Loucy (cell line): ENCODE measurements around the gene TPCN2.

ENCODE experiments used
- H2AFZ ChIP-seq: fragments of 200-600 bp; sonication (generic); 2 replicates; pipeline ENCODE4 v1.6.0; 2016; ENCODE audit warnings: antibody characterized with exemption, mild to moderate bottlenecking, low read length, moderate library complexity
- H3F3A ChIP-seq: fragments of 200-600 bp; 2 replicates; pipeline ENCODE4 v1.6.0; 2016; ENCODE audit warnings: antibody characterized with exemption, low read depth, mild to moderate bottlenecking
- H3K27me3 ChIP-seq: fragments of 200-600 bp; sonication (generic); 2 replicates; pipeline ENCODE4 v1.6.1; 2014; ENCODE audit warnings: low read length, mild to moderate bottlenecking; ENCODE audit not compliant: insufficient read depth, poor library complexity, severe bottlenecking
- H3K36me3 ChIP-seq: fragments of 200-600 bp; sonication (generic); 2 replicates; pipeline ENCODE4 v1.6.1; 2016; ENCODE audit warnings: low read length; ENCODE audit not compliant: insufficient read depth
- H3K4me1 ChIP-seq: fragments of 200-600 bp; sonication (generic); 2 replicates; pipeline ENCODE4 v1.5.1; 2014; ENCODE audit warnings: low read length, mild to moderate bottlenecking; ENCODE audit not compliant: insufficient read depth, poor library complexity, severe bottlenecking
- H3K4me2 ChIP-seq: fragments of 200-600 bp; sonication (generic); 2 replicates; pipeline ENCODE4 v1.6.0; 2014; ENCODE audit warnings: antibody characterized with exemption, low read length, low read depth, mild to moderate bottlenecking; ENCODE audit not compliant: poor library complexity, severe bottlenecking
- H3K4me3 ChIP-seq: fragments of 200-600 bp; sonication (generic); 2 replicates; pipeline ENCODE4 v1.5.1; 2014; ENCODE audit warnings: low read length, mild to moderate bottlenecking, mixed read lengths; ENCODE audit not compliant: poor library complexity, severe bottlenecking
- H3K79me2 ChIP-seq: fragments of 200-600 bp; sonication (generic); 2 replicates; pipeline ENCODE4 v1.6.1; 2014; ENCODE audit warnings: low read length; ENCODE audit not compliant: insufficient read depth
- H3K9ac ChIP-seq: fragments of 200-600 bp; sonication (generic); 2 replicates; pipeline ENCODE4 v1.6.0; 2014; ENCODE audit warnings: mild to moderate bottlenecking, low read depth, low read length, moderate library complexity; ENCODE audit not compliant: poor library complexity, severe bottlenecking
- H3K9me2 ChIP-seq: fragments of 200-600 bp; sonication (generic); replicated peaks from 2 replicates; pipeline ENCODE4 v1.6.1; 2016; ENCODE audit warnings: low read depth, low read length, mixed read lengths
- H3K9me3 ChIP-seq: fragments of 200-600 bp; sonication (generic); 2 replicates; pipeline ENCODE4 v1.6.1; 2014; ENCODE audit warnings: mild to moderate bottlenecking, antibody characterized with exemption, low read length, low read depth; ENCODE audit not compliant: insufficient read depth
- H4K20me1 ChIP-seq: fragments of 200-600 bp; sonication (generic); 2 replicates; pipeline ENCODE4 v1.6.0; 2014; ENCODE audit warnings: antibody characterized with exemption, low read length, mild to moderate bottlenecking; ENCODE audit not compliant: insufficient read depth, poor library complexity, severe bottlenecking
- EZH2phosphoT487 ChIP-seq: fragments of 200-600 bp; IDR thresholded peaks from 2 replicates; pipeline ENCODE4 v1.6.1; 2018; ENCODE audit warnings: antibody characterized with exemption, mild to moderate bottlenecking, moderate library complexity, borderline replicate concordance
- TF ChIP-seq, protein P1 (sequence below): fragments of 200-600 bp; sonication (generic); conservative IDR thresholded peaks from 2 replicates; pipeline ENCODE4 v1.5.1; 2014; ENCODE audit warnings: mild to moderate bottlenecking, antibody characterized with exemption, low read length

TPCN2 gene

GRCh38 chr11:69084371-69084770 lies 35.6 kb downstream of the TPCN2 start:
- Histone ChIP-seq H3K9ac (no peak overlapping the region), H3F3A (no peaks in the 10 kb centered on the region), H2AFZ (no peak overlapping the region), H3K36me3 (peaks cover 33% of the 10 kb centered on the region; the same call in 1 of the 2 replicates), H3K4me3 (no peak overlapping the region), H4K20me1 (no peaks in the 10 kb centered on the region), H3K4me2 (no peak overlapping the region), H3K4me1 (no peaks in the 10 kb centered on the region), H3K9me3 (no peaks in the 10 kb centered on the region), H3K79me2 (no peaks in the 10 kb centered on the region), H3K27me3 (no peaks in the 10 kb centered on the region), H3K9me2 (no peaks in the 10 kb centered on the region)
- TF ChIP-seq, protein P1, sequence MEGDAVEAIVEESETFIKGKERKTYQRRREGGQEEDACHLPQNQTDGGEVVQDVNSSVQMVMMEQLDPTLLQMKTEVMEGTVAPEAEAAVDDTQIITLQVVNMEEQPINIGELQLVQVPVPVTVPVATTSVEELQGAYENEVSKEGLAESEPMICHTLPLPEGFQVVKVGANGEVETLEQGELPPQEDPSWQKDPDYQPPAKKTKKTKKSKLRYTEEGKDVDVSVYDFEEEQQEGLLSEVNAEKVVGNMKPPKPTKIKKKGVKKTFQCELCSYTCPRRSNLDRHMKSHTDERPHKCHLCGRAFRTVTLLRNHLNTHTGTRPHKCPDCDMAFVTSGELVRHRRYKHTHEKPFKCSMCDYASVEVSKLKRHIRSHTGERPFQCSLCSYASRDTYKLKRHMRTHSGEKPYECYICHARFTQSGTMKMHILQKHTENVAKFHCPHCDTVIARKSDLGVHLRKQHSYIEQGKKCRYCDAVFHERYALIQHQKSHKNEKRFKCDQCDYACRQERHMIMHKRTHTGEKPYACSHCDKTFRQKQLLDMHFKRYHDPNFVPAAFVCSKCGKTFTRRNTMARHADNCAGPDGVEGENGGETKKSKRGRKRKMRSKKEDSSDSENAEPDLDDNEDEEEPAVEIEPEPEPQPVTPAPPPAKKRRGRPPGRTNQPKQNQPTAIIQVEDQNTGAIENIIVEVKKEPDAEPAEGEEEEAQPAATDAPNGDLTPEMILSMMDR = no peak
- no peak for TF ChIP-seq EZH2phosphoT487

- H3K9me3 ChIP-seq = no peaks in the 10 kb centered on the region
These were observed 36.9 kb downstream of the TPCN2 start for GRCh38 chr11:69085490-69086095.

DNA sequence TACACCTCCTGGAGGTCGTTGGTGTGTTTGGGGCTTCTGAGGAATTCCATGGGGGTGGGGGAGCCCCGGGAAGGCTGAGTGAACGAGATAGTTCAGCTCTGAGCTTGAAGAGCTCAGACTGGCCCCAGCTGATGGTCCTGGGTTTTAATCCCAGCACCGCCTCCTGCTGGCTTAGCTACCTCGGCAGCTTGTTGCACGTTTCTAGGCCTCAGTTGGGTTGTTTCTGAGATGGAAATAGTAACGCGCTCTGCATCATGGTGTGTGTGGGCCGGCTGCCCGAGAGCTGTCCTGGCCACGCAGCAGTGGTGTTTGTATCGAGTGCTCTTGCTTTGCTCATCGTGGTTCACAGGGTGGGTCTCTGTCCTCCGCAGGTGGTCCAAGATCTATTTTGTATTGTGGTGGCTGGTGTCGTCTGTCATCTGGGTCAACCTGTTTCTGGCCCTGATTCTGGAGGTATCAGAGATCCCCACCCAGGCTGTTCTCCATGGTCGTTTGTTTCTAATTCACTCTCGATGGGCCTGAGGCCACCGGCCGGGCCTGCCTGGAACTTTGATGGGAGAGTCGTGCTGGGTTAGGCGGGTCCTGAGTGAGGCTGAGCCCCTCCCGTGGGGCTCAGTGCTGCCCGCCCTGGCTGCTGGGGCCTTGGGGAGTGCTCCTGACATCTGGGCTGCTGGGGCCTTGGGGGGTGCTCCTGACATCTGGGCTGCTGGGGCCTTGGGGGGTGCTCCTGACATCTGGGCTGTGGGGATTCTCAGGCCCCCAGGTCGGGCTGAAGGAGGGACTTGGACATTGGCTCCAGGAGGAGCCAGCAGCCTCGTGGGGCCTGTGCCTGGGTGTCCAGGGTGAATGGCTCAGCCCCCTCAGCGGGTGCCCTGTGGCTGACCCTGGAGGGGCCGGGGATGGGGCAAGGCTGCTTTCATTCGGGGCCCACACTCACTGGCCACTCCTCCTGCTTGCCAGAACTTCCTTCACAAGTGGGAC lies 37.7 kb downstream of the TPCN2 start:
- Histone ChIP-seq H3K27me3 (no peaks in the 10 kb centered on the region), H2AFZ (no peak overlapping the region), H3K4me3 (no peak overlapping the region), H3K4me2 (no peak overlapping the region), H3K4me1 (no peaks in the 10 kb centered on the region), H3K36me3 (peaks cover 30% of the 10 kb centered on the region; the same call in 1 of the 2 replicates), H3K9me2 (no peaks in the 10 kb centered on the region), H3K9me3 (no peaks in the 10 kb centered on the region), H3K79me2 (no peaks in the 10 kb centered on the region), H3K9ac (no peak overlapping the region), H4K20me1 (no peaks in the 10 kb centered on the region), H3F3A (no peaks in the 10 kb centered on the region)
- TF ChIP-seq EZH2phosphoT487 = no peak
- TF ChIP-seq, protein P1 = no peak

More at GRCh38 chr11:69085490-69086095, 36.9 kb downstream of the TPCN2 start:
- Histone ChIP-seq H3K36me3 (peaks cover 29% of the 10 kb centered on the region; the same call in 1 of the 2 replicates), H4K20me1 (no peaks in the 10 kb centered on the region), H3K27me3 (no peaks in the 10 kb centered on the region), H3F3A (no peaks in the 10 kb centered on the region), H2AFZ (no peak overlapping the region), H3K4me1 (no peaks in the 10 kb centered on the region), H3K9ac (no peak overlapping the region), H3K4me3 (no peak overlapping the region), H3K79me2 (no peaks in the 10 kb centered on the region), H3K4me2 (no peak overlapping the region), H3K9me2 (no peaks in the 10 kb centered on the region)
- TF ChIP-seq, protein P1 = no peak
- no peak for TF ChIP-seq EZH2phosphoT487
